Islet precursor cell (in vitro differentiated cells): ENCODE measurements around the gene GAMT.

Experiments used
- DNase-seq: peaks from one replicate; pipeline ENCODE4 v3.0.0-alpha.2; 2018

GAMT gene

DNA sequence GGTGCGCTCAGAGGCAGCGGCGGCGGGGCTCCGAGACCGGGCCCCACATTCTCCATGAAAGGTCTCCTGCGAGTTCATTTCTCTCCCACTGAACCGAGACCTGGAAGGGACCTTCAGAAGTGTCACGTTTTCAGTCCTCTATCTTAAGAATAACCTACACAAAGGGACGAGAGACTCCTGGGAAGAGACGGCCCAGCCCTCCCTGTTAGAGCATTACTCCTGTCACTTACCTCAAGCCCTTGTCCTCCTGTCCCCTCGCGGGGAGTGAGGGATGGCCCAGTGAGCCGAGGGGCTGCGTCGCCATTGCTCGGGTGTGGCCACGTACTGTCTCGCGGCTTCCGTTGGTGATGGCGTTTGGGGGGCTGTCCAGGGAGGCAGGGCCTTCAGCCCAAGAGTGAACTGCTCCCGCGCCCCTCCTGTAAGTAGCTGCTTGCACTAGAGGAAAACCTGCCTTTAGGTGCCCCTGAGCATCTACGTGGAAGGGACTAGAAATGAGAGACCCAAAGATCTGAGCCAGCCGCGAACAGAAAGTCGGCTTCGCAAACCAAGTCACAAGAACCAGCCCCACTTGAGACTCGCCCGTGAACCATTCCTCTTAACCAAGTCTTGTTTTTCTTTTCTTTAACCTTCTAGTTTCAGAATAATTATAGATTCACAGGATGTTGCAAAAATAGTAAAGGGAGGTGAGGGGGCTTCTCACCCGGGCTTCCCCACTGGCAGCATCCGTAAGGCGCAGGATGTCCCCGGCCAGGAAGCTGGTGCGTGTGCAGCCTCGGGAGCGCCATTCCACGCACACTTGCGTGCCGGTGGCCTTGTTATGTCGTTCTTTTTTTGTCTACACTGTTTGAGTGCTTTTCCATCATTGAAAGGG is 38.7 kb downstream of the GAMT start:
- no peak for DNase-seq

DNA sequence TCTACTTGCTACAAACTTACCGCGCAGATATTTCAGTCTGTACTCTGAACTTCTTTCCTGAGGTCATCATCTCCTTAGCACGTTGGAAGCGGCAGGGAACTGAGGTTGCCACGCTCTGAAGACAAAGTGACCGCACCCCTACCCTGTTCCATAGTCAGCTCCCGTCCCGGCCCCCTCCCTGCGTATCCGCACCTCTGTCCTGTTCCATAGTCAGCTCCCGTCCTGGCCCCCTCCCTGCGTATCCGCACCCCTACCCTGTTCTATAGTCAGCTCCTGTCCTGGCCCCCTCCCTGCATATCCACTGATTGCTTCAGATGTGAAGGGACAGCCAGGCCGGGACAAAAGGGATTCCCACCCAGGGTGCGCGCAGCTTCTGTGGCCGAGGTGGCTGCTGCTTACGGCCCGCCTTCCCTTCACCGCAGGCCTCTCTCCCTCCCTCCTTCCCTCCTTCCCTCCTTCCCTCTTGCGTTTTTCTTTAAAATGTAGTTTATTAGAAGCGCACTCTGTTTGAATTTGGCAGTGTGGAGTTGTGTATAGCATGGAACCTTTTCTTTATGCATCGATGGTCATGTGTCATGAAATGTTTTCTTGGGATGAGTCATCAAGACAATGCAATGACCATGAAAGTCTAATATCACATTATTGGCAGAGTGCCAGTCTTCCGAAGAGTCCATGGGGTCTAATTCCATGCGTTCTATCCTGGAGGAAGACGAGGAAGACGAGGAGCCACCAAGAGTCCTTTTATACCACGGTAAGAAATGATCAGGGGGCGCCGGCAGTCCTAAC is 39.5 kb downstream of the GAMT start:
- no peak for DNase-seq

DNA sequence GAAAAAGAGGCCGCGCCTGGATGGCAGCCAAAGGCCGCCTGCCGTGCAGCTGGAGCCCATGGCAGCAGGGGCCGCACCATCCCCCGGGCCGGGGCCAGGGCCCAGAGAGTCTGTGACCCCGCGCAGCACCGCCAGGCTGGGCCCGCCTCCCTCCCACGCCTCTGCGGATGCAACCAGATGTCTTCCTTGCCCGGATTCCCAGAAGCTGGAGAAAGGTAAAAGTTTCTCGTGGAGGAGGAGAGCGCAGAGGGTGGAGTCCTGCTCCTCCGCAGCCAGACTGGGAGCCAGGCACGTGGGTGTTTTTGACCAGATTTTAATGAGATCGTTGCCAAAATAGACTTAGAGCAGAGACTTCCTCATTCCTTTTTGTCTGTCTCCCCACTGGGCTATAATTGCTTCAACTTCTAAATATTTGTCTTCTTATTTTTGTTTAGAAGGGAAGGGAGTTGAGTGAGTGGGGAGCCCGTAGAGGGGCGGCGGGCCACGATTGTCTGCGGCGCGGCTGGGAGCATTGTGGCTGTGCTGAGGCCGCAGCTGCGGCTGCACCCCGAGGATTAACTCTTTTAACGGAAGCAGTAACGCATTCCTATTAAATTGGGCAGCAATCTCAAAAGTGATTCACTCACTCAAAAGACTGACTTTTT is 40.4 kb downstream of the GAMT start:
- no peak for DNase-seq

DNA sequence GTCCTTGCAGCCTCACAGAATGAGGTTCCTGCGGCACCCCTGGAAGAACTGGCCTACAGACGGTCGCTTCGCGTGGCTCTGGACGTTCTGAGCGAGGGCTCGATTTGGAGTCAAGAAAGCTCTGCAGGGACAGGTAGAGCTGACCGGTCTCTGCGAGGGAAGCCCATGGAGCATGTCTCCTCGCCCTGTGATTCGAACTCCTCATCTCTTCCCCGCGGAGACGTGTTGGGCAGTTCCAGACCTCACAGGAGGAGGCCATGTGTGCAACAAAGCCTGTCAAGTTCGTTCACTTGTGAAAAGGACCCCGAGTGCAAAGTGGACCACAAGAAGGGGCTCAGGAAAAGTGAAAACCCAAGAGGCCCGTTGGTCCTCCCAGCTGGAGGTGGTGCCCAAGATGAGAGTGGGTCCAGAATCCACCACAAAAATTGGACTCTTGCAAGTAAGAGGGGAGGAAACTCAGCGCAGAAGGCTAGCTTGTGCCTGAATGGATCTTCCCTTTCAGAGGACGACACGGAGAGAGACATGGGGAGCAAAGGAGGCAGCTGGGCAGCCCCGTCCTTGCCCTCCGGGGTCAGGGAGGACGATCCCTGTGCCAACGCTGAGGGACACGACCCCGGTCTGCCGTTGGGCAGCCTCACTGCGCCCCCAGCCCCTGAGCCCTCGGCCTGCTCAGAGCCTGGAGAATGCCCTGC is 41.1 kb downstream of the GAMT start:
- no peak for DNase-seq

DNA sequence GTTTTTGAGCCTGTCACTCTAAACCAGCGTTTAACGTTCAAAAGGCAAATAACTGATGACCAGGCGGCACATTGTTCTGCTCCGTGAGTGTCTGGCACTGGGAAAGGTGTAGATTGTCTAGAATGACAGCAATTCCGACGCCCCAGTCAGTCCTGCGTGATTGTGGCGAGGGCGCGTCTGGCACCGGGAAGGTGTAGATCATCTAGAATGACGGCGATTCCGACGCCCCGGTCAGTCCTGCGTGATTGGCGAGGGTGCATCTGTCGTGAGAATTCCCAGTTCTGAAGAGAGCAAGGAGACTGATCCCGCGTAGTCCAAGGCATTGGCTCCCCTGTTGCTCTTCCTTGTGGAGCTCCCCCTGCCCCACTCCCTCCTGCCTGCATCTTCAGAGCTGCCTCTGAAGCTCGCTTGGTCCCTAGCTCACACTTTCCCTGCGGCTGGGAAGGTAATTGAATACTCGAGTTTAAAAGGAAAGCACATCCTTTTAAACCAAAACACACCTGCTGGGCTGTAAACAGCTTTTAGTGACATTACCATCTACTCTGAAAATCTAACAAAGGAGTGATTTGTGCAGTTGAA is 43.7 kb downstream of the GAMT start:
- no peak for DNase-seq

DNA sequence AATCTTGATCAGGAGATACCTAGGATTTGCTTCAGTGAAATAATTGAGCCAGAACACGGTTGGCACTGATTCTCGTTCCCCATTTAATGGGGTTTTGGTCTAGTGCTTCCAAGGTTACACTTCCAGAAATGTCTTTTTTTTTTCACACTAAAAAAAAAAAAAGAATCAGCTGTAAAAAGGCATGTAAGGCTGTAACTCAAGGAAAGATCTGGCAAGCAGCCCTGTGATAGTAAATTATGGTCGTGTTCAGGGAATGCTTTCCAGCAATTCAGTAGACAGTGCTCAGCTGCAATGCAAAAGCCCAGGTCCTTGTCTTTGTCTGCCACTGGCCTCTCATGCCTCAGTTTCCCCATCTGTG is 44.9 kb downstream of the GAMT start:
- no peak for DNase-seq

DNA sequence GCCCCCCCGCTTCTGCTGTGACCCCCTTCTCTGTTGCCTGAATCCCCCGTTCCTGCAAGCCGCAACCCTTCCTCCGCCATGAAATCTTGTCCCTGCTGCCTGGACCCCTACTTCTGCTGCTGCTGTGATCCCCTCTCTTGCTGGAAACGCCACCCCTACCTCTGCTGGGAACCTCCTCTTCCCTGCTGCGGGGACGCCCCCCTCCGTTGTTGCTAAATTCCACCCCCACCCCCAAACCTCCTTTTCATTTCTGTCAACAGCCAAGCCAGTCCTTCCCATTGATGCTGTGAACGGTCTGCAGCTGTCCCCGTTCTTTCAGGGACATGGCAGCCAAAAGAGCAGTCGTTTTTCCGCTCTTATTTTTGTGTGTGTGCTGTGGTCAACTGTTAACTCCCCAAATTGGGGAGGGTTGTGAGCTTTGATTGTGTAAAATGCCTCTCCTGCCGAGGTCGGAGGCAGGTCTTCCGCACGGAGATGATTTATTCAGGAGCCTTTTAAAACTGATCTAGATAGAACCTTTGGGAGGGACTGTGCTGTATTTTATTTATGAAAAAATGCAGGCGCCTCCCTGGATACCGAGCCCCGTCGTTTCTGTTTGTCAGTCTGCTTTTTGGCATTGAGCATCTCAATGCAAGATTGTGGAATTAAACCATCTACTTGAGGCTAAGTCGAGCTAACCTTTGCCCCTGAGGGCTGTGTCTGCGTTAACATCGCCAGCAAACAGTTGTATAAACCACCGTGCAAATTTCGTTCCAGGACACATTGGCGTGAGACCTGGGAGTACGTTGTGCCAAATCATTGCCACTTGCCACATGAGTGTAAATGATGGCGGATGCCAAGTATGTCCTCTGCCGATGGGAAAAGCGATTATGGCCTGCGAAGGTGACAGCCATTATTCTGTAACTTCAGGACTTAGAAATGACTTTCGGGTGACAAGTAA is 45.5 kb downstream of the GAMT start:
- DNase-seq, result no peak

DNA sequence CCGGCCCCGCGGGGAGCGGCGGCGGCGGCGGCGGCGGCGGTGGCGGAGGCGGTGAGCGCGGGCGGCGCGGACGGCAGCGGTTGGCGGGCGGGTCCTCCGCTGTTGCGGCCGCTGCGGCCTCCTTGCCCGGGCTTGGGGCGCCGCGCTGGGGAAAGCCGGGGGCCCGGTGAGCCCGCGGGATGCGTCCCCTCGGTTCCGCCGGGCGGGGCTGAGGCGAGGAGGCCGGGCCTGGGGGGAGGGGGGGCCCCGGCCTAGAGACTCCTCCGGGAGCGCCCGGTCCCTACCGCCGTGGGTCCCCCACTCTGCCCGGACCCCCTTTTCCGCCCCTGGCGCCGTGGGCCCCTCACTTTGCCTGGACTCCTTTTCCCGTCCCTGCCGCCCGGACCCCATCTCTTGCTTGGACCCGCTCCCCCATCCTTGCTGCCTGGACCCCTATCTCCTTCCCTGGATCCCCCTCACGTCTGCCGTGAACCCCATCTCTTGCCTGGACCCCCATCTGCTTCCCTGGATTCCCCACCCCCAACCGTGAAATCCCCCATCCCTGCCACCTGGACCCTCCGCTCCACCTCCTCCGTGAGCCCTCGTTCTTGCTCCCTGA is 46.3 kb downstream of the GAMT start:
- DNase-seq, result no peak

DNA sequence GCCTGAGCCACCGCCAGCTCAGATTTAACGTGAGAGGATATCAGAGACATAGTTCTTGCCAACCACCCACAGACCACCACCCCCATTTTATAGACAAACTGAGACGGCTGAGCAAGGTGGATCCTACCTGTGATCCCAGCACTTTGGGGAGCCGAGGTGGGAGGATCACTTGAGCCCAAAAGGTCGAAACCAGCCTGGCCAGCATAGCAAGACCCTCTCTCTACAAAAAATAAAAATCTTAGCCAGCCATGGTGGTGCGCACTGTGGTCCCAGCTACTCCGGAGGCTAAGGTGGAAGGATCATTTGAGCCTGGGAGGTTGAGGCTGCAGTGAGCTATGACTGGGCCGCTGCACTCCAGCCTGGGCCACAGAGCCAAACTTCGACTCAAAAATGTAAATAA is 48.2 kb downstream of the GAMT start:
- DNase-seq, result no peak

DNA sequence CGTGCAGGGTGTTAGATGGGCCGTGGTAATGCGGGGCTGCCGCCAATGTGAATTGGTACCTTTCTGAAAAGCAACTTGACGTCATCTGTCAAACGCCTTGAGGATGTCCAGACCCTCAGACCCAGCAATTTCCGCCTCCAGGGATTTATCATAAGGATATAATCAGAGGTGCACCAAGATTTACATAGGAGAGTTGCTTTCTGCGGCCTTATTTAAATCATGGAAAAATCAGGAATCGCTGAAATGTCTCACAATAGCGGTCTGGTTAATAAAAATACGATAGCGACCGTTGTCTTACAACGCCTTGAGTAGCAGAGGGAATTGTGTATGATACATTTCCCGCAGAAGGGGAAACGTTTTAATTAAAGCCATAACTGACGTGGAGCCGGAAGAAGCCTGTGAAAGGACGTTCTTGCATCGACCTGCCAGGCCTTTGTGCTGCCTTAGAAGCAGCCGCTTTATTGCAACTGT is 49.9 kb downstream of the GAMT start:
- no peak for DNase-seq

DNA sequence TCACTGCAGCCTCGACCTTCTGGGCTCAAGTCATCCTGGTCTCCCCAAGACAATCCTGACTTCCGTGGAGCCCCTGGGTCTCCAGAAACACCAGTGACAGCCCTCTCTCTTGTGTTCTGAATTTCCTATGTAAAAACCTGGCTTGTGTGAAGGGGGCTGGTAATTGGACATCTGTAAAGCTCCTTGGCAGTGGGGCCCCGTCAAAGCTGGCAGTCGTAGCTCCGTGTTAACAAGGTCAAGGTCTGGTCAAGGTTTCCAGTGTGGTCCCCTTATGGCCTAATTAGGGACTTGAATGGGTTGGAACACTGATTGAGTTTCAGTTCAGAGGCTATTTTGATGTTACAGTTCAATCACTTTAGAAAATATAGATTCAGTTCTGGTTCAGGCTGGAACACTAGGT is 50.5 kb downstream of the GAMT start:
- DNase-seq, result no peak

DNA sequence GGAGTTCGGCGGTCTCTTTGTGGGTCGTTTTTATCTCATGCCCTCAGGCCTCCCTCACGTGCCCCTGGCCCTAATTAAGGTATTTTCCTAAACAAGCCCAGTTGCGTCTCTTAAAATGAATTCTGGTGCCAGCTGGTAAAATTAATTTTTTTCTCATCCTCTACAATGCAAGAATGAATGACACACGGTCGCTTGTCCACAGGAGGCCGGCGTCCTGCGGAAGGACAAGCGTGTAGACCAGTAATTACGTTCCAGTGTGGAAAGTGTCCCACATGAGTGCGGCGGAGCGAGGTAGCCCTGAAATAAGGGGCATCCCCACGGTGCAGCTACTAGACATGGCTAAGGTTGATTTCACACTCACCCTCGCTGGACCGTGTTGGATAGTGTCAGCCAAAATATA is 52.1 kb downstream of the GAMT start:
- no peak for DNase-seq
